GM10847 (cell line): ENCODE measurements around the gene TSHZ2.

ENCODE experiments used
- POLR2A ChIP-seq: IDR thresholded peaks from 2 replicates; pipeline ENCODE4 v1.6.1; 2011; ENCODE audit not compliant: insufficient read length; ENCODE audit errors: extremely low read depth

TSHZ2 gene

DNA sequence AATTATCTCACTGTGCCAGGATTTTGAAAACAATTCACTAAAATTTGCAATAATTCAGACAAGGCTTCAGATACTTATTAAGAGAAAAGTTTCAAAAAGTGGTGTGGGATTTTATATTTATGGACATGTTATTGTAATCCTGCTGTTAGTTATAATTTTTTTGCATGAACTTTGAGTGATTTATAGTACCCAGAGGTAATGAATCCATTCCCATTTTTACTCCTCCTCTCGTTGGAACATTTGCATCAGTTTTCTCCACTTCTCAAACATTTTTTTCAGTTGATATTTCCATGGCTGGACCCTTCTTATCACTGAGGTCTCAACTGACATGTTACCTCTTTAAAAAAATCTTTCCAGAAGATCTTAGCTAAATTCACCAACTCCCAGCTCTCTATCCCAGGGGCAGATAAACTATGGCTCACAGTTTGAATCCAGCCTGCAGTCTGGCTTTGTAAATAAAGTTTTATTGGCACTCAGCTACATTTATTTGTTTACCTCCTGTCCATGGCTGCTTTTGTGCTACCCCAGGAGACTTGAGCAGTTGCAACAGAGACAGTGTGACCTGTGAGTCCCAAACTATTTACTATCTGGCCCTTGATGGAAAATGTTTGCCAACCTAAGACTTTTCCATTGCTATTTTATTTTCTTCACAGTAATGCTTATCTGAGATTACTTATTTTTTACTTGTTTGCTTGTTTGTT, 83.4 kb downstream of the TSHZ2 start:
- no peak for TF ChIP-seq POLR2A

DNA sequence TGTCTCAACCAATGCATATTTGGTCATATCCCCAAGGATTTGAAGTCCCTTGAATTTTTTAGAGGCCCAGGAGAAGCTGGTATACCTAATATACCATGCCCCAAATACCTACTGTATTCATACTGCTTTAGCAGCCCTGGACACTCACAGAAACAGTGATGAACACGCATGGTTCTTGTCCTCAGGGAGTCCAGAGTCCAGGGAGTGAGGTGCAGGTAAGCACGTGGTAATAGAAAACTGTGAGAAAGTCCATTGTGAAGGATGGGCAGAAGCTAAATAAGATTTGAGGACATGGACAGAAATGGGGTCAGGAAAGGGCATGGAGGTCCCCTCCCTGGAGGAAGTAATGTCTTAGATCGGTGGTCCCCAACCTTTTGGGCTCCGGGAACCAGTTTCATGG, 85.4 kb downstream of the TSHZ2 start:
- TF ChIP-seq POLR2A, result no peak

DNA sequence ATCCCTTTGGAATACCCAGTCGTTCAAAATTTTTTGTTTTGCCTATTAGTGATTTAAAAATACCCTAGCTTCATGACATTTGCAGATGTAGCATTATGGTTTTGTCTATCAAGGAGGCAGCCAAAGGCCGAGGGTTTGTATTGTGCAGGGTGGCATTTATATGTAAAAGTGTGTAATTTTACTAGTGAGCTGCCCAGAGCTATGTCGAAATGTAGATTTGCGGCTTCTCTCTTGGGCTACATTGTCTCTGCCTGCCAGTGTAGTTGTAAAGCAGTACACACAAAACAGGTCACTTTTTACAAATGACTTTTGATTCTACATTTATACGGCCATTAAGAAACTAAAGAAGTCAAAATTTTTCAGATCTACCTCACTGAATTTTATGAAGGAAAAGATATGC, 87.7 kb downstream of the TSHZ2 start:
- no peak for TF ChIP-seq POLR2A

DNA sequence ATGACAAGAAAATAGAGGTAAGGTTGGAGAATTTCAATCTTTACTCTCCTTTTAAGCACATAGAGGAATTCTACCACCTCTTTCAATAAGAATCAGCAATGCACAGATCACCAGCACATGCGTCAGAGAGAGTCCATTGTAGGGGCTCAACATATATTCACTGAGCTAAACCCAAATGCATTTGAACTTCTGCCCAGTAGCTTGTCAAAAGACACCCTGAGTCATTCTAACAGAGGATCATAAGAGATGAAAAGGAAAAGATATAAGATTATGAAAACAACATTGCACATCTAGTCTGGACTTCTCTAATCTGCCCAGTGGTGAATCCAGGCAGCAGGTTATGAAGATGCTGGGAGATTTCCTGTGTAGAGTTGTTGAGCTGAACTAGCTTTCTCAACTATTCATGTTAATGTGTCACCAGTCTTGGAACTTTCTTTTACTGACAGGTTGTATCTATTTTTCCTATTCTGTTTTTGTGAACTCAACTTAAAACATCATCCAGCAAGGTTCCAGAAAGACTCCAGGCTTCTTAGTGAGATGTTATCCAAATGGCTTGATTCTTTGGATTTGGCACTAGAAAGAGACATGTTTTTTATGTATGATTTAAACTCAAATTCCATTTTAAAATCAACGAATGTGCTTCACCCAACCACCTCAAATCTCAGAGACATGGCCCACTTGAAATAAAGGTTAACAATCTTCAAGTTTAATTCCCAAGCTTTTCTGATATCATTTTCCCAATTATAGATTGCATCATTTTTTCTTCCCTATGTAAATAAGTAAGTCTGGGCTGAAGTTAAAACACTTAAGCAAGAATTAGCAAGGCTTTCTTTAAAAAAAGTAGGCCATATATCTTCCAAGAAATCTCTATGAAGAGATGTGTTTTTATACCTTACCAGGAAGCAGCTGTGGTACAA, 89.3 kb downstream of the TSHZ2 start:
- no peak for TF ChIP-seq POLR2A

DNA sequence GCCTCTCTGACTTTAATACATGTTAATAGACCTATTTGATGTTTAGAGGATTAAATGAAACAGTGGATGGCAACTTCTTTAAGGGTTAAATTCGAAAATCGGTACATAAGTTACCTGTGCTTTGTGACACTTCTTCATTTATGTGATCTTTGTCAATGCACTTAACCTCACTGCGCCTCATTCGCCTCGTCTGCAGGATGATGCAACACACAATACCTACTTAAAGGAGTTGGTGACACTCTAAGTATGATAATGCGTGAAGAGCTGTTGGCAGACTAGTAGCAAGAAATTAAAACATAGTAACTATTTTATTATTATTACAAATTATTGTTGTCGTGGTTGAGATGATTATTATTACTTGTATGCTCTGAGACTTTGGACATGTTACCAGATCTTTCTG, 92.8 kb downstream of the TSHZ2 start:
- TF ChIP-seq POLR2A, result no peak

DNA sequence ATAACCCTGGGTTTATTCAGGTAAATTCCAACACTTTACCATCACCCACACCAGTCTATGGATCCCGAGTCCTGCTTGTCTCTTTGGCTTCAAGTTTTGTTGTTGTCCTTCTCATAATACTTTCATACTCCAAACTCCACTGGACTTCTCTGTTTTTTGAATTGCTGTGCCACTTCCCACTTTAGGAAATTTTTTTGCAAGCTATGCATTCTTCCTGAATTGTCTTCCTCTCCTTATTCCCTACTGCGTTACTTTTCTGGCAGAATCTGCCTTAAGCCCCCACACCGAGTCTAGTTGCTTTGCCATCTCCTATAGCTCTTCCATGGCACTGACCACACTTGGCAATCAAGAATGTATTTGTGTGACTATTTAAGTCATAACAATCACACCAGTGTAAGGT, 96.1 kb downstream of the TSHZ2 start:
- no peak for TF ChIP-seq POLR2A

DNA sequence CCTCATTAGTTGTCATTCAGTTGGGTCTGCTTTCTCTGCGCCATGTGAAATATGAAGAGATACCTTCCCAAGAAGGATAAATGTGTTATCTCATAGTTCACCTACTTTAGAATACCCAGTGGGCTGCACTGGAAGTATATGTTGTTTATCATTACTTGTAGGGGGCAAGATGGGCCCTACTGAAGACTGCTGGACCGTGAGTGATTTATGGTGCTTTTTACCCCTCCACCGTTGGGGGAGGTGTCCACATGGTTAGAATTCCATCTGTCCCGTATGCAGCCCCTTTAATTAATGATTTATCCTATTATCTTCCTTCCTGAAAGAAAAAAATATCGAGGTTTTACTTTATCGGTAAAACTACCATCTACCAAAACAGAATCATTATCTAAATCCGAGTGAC, 97.0 kb downstream of the TSHZ2 start:
- TF ChIP-seq POLR2A, result no peak

DNA sequence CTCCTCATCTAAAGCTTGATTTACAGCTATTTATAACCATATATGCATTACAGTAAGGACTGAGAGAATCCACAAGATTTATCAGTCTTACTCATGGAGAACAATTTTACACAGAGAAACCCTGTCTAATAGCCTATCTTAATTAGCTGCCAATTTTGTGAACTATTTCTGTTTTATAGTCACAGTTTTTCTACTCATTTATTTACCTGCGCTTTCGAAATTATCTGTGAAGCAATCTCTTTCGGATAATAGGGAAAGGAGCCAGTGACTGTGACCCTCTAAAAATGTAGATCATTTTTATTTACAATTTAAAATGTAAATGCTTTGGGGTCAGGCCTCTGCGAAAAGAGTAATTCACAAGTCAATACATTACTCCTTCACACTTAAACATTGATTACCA, 98.1 kb downstream of the TSHZ2 start:
- no peak for TF ChIP-seq POLR2A

DNA sequence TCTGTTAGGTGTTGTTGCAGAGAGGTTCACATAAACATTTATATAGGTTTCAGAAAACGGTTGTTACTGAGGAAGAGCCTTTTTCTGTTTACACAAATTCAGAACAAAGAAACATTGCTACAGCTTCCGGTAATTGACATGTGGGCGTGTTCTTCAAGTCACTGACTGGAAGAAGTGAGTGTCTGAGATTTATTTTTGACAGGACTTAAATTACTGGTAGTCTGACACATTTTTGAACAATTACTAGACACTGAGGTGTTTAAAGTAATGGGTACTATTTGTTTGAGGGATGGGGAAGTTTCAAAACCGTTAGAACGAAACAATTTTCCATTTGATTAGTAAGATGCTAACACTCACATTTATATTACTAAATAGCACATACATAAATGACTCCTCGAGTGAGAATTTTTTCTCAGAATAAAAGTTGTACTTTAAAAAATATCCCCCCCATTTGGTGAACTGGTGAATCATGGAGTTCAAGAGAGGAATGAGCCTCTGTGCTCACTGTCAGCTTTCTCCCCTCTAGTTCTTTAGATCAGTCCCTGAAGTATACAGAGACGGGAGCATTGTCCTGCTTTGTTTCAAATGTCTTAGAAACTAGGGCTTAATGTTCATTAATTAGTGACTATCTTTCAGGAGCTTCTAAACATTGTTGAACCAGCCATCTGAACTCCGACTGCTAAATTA, 98.7 kb downstream of the TSHZ2 start:
- TF ChIP-seq POLR2A, result no peak

DNA sequence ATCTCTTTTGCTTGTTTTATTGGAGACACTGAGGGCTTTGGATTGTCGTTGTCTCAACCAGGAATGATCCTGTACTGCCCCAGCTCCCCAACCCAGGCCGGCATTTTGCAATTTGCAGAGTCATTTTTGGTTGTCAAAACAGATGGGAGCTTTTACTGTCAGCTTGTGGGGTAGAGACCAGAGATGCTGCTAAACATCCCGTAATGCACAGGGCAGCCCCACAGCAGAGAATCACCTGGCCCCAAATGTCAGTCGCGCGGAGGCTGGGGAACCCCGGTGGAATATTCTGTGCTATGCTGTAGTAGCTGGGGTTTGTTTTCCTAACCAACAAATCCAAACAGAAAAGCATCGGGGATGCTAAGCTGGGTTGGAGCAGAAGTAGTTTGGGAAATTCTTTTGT, 99.7 kb downstream of the TSHZ2 start:
- no peak for TF ChIP-seq POLR2A

DNA sequence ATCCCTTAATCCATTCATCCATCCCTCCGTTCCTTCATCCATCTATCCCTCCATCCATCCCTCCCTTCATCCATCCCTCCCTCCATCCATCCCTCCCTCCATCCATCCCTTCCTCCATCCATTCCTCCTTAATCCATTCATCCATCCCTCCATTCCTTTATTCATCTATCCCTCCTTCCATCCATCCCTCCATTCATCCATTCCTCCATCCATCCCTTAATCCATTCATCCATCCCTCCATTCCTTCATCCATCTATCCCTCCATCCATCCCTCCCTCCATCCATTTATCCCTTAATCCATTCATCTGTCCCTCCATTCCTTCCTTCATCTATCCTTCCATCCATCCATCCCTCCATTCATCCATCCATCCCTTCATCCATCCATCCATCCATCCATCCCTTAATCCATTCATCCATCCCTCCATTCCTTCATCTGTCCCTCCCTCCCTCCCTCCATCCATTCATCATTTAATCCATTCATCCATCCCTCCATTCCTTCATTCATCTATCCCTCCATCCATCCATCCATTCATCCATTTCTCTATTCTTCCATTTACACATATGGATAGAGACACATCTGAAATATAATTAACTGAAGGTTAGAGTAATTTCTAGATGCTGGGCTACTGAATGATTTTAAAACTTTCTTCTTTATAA, 100.9 kb downstream of the TSHZ2 start:
- TF ChIP-seq POLR2A, result no peak

DNA sequence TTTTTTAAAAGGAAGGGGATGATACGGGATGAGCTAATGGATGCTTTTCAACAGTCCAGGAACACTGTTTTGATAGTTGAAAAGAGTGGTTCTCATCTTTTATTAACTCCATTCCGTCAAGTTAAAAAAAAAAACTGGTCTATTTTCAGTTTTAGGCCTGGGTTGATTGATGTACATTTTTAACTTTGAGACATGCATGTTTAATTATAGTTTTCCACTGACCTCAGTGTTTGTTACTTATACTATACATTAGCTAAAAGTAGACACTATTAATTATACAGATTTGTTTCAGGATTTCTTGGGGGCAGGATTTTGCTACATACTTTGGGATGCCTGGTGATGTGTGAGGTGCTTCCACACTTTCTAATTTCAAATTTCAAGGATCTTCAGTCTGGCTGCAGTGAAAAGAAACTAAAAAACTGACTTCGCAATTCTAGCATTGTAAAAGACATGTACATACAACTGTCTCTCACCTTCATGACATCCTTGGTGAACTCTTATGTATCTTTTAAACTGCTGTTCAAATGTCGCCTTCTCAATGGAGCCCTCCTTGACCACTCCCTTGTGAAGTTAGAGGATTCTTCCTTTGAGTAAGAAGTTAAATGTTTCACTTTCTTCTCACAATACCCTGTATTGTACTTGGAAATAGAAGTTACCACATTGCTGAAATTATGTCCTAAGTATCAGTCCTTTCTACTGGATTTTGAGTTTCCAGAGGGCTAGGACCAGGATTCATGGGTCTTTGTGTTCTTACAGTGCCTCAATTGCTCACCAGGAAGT, 101.7 kb downstream of the TSHZ2 start:
- no peak for TF ChIP-seq POLR2A

DNA sequence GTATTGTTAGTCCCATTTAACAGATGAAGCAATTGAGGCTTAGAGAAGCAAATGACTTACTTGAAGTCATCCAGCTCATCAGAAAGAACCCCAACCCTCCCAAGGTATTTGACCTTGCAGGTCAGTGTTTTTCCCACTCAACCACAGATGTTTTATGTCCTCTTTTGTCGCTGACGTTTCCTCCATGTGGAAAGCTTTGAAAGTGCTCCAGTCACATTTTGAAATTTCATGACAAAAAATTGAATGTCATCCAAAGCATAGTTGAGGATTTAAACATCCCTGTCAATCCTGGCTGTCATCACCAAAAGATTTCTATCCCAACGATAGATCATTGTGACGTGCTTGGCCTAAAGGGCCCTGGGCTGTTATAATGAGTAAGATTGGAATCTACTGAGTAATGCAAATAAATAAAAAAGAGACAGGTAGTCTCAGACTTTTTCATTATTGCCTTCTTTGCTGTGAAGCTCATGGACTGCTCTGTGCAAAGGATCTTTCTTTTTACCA, 102.7 kb downstream of the TSHZ2 start:
- TF ChIP-seq POLR2A, result no peak

DNA sequence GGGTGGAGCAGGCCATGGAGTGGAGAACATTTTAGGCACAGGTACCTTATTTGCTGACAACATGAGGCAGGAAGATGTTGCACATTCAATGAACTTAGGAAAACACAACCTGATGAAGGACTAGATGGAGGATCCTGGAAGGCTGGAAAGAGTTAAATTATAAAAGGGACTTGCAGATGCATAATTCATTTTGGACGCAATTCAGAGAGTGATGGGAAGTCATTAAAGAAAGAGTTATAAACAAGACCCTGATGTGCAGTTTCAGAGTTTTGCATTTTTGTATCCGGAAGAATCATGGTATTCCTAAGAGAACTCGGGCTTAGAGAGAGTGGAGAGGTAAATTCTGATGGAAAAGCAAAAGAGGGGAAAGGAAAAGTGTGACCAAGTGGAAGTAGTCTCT, 104.5 kb downstream of the TSHZ2 start:
- TF ChIP-seq POLR2A, result no peak
